GM12878 (cell line): ENCODE measurements around the gene EYS. TPM values are rescaled to one million over a fixed set of nuclear protein-coding genes. Genes with fewer than 3 reads are reported as not detected.

ENCODE experiments used
- ATAC-seq: fragments of 200-7000 bp; cut with Tn5 transposase; 3 replicates; pipeline ENCODE4 v1.9.1; 2020; ENCODE audit warnings: mild to moderate bottlenecking, moderate library complexity
- BruUV-seq: library from RNA; stranded (reverse); fragments of 400-500 nt; replicated peaks from 2 replicates; lab custom pipeline; 2021; lab: Mats Ljungman, UMichigan
- CTCF ChIA-PET: fragments of 300-600 bp; sonication (Branson Sonifier 250); formaldehyde crosslinking; extraction: SDS; loops from one replicate; lab custom pipeline; 2021; ENCODE audit warnings: inconsistent platforms; lab: Yijun Ruan, JAX
- POLR2A ChIA-PET: fragments of 350-600 bp; formaldehyde crosslinking; extraction: SDS; loops from one replicate; lab custom pipeline; 2021; ENCODE audit warnings: inconsistent platforms; lab: Charles Lee
- RAD21 ChIA-PET: fragments of 300-600 bp; sonication (Branson Sonifier 250); formaldehyde crosslinking; loops from one replicate; lab custom pipeline; 2023; ENCODE audit warnings: antibody characterized with exemption; ENCODE audit not compliant: unreplicated experiment; lab: Charles Lee
- SMC1A ChIA-PET: fragments of 300-600 bp; sonication (Branson Sonifier 250); formaldehyde crosslinking; loops from one replicate; lab custom pipeline; 2023; ENCODE audit not compliant: unreplicated experiment, uncharacterized antibody; lab: Charles Lee
- DNase-seq: peaks from one replicate; pipeline ENCODE4 v3.0.0-alpha.2; 2011; ENCODE audit warnings: low read depth, low spot score
- FAIRE-seq: peaks from 3 replicates; lab custom pipeline; 2011; peaks lifted over from hg19 to GRCh38; lab: Jason Lieb, UNC
- H2AFZ ChIP-seq: 2 replicates; pipeline ENCODE4 v1.6.0; 2011; ENCODE audit warnings: low read depth, low read length, control low read depth; ENCODE audit not compliant: control insufficient read depth
- H3K27ac ChIP-seq: 2 replicates; pipeline ENCODE4 v1.5.1; 2011; ENCODE audit warnings: control low read depth; ENCODE audit not compliant: control insufficient read depth, insufficient read depth
- H3K27me3 ChIP-seq, 2 experiments: replicated peaks in 1 of 2; 2 replicates each; pipeline versions ENCODE4 v1.6.0 to v1.6.1; 2011; ENCODE audit warnings: low read length in 1 of 2; ENCODE audit not compliant: control insufficient read depth in 2 of 2, insufficient read depth in 2 of 2
- H3K36me3 ChIP-seq, 2 experiments: 2 replicates each; pipeline ENCODE4 v1.5.1; 2011; ENCODE audit warnings: low read length in 1 of 2; ENCODE audit not compliant: control insufficient read depth in 2 of 2, insufficient read depth in 2 of 2
- H3K4me1 ChIP-seq: 2 replicates; pipeline ENCODE4 v1.6.1; 2011; ENCODE audit warnings: mild to moderate bottlenecking, low read length, moderate library complexity, mixed read lengths; ENCODE audit not compliant: control insufficient read depth, insufficient read depth
- H3K4me2 ChIP-seq: 2 replicates; pipeline ENCODE4 v1.6.0; 2011; ENCODE audit warnings: control low read depth; ENCODE audit not compliant: control insufficient read depth, insufficient read depth
- H3K4me3 ChIP-seq: fragments of 200-600 bp; sonication (generic); 2 replicates; pipeline ENCODE4 v1.5.1; 2016
- H3K79me2 ChIP-seq: 2 replicates; pipeline ENCODE4 v1.6.0; 2011; ENCODE audit warnings: low read length; ENCODE audit not compliant: control insufficient read depth, insufficient read depth
- H3K9ac ChIP-seq: 2 replicates; pipeline ENCODE4 v1.8.0; 2011; ENCODE audit warnings: low read length, control low read depth, mixed read lengths; ENCODE audit not compliant: control insufficient read depth, insufficient read depth
- H3K9me3 ChIP-seq: replicated peaks from 3 replicates; pipeline ENCODE4 v1.5.1; 2011; ENCODE audit warnings: mild to moderate bottlenecking, low read length; ENCODE audit not compliant: control insufficient read depth, insufficient read depth
- H4K20me1 ChIP-seq: 2 replicates; pipeline ENCODE4 v1.6.0; 2011; ENCODE audit not compliant: control insufficient read depth, insufficient read depth
- BHLHE40 ChIP-seq, 2 experiments: fragments of 450-650 bp in 1 of 2; IDR thresholded peaks; 2 replicates each; pipeline ENCODE4 v1.6.1; 2011 to 2017; ENCODE audit warnings: low read depth in 2 of 2, borderline replicate concordance in 1 of 2, improper control_type of control experiment in 1 of 2, low read length in 1 of 2, mild to moderate bottlenecking in 1 of 2
- CREM ChIP-seq: IDR thresholded peaks from 2 replicates; pipeline ENCODE4 v1.6.1; 2014; ENCODE audit warnings: antibody characterized with exemption, low read depth
- ETV6 ChIP-seq, 2 experiments: fragments of 450-650 bp in 1 of 2; IDR thresholded peaks in 1 of 2; conservative IDR thresholded peaks in 1 of 2; 2 replicates each; pipeline ENCODE4 v1.6.1; 2014; ENCODE audit warnings: antibody characterized with exemption in 1 of 2, borderline replicate concordance in 1 of 2, low read depth in 1 of 2, mild to moderate bottlenecking in 1 of 2, moderate library complexity in 1 of 2
- MTA2 ChIP-seq: fragments of 450-650 bp; IDR thresholded peaks from 2 replicates; pipeline ENCODE4 v1.6.1; 2016; ENCODE audit warnings: low read depth, mild to moderate bottlenecking, moderate library complexity
- PML ChIP-seq: IDR thresholded peaks from 2 replicates; pipeline ENCODE4 v1.6.1; 2012; ENCODE audit warnings: low read length, inconsistent platforms
- POLR2AphosphoS5 ChIP-seq: IDR thresholded peaks from 2 replicates; pipeline ENCODE4 v1.6.1; 2011; ENCODE audit warnings: mild to moderate bottlenecking, low read length, inconsistent platforms
- SUZ12 ChIP-seq: fragments of 200-600 bp; sonication (generic); IDR thresholded peaks from one replicate; pipeline ENCODE4 v1.6.1; 2018; ENCODE audit warnings: antibody characterized with exemption, mild to moderate bottlenecking; ENCODE audit not compliant: unreplicated experiment
- WGBS: methylation state at CpG from one replicate; pipeline ENCODE4 v1.1.6; 2016; ENCODE audit warnings: low lambda C conversion rate; ENCODE audit not compliant: insufficient replicate concordance, insufficient coverage; ENCODE audit errors: missing lambda C conversion rate; 5-methylcytosine and 5-hydroxymethylcytosine counted together
- in situ Hi-C: fragments of 300-500 bp; cut with MboI; formaldehyde crosslinking; loops from 9 replicates; pipeline ENCODE4 v1.14.3; 2018; ENCODE audit warnings: mixed read lengths
- intact Hi-C: fragments of 100-400 bp; cut with micrococcal nuclease; formaldehyde crosslinking; loops from one replicate; pipeline ENCODE4 v1.14.2; 2022; ENCODE audit not compliant: unreplicated experiment
- polyA plus RNA-seq, 11 experiments: library from polyadenylated mRNA; depleted of rRNA in 4 of 11; unstranded in 6 of 11; stranded (reverse) in 5 of 11; fragments of >200 nt; fragmentation: Nextera tagmentation in 4 of 11; fragmentation: Illumina TruSeq in 1 of 11; extraction: Ambion mirVana in 4 of 11; extraction: Trizol in 1 of 11; gene quantifications; 1 replicate in 1 of 11; 2 replicates in 10 of 11; pipeline versions ENCODE4 v1.2.1 to v1.2.3, GENCODE V29; 2011 to 2016; ENCODE audit warnings: inconsistent platforms in 2 of 11, missing spikeins in 2 of 11, low read depth in 1 of 11
- total RNA-seq, 4 experiments: library from RNA; depleted of rRNA in 3 of 4; stranded (reverse); fragments of >200 nt in 3 of 4; fragmentation: Illumina TruSeq in 1 of 4; extraction: Trizol in 1 of 4; gene quantifications; 2 replicates each; pipeline versions ENCODE4 v1.2.1 to v1.2.3, GENCODE V29; 2013 to 2021
- TF ChIP-seq, protein P1 (sequence below): fragments of 450-650 bp; IDR thresholded peaks from 2 replicates; pipeline ENCODE4 v1.6.1; 2018; ENCODE audit warnings: borderline replicate concordance, mild to moderate bottlenecking; ENCODE audit not compliant: partially characterized antibody
- TF ChIP-seq, protein P2 (sequence below): fragments of 450-650 bp; IDR thresholded peaks from 2 replicates; pipeline ENCODE4 v1.6.1; 2018; ENCODE audit warnings: mild to moderate bottlenecking, low read depth, moderate library complexity; ENCODE audit not compliant: partially characterized antibody
- TF ChIP-seq, protein P3 (sequence below): fragments of 450-650 bp; IDR thresholded peaks from 2 replicates; pipeline ENCODE4 v1.6.1; 2016; ENCODE audit warnings: mild to moderate bottlenecking
- TF ChIP-seq, protein P4 (sequence below): IDR thresholded peaks from 2 replicates; pipeline ENCODE4 v1.6.1; 2011; ENCODE audit warnings: borderline replicate concordance, low read depth, mild to moderate bottlenecking, moderate library complexity, low read length; ENCODE audit not compliant: insufficient read depth, poor library complexity, severe bottlenecking
- TF ChIP-seq, protein P5 (sequence below): IDR thresholded peaks from 2 replicates; pipeline ENCODE4 v1.6.1; 2012; ENCODE audit warnings: low read depth, low read length, improper control_type of control experiment

The EYS gene
- total and polyA plus RNA-seq, 10 of the 15 experiments (the other 5 are each of a cell fraction or from before 2014, with no cell fraction given): under 0.01 to 0.14 (median 0.02) TPM; not detected in 1

DNA sequence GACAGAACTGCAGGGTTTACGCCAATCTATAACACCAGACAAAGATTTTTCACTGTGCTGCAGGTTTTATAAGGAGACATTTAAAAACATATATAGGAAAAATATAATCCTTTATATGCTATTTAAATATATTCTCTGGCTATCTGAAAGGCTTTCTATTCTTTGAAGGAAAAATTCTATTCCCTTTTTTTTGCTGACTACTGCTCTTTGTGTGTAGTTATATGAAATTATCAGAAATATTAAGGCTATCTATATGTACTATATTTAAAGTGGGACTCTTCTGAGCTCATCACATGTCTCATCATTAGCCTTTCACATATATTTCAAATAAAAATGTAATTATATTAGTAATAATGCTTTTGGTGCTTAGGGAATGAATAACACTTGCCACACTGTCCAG is 930.7 kb downstream of the EYS start:
- no peak for DNase-seq
- in situ Hi-C loops: no loop called here
- no peak for FAIRE-seq
- RAD21 ChIA-PET: no interaction called here
- Histone ChIP-seq H3K79me2 (no peaks in the 10 kb centered on the region), H3K9ac (no peak overlapping the region), H4K20me1 (no peaks in the 10 kb centered on the region), H3K9me3 (no peaks in the 10 kb centered on the region), H2AFZ (no peak overlapping the region), H3K27me3 (no peaks in the 10 kb centered on the region), H3K4me1 (no peaks in the 10 kb centered on the region), H3K4me2 (no peak overlapping the region)
- POLR2A ChIA-PET: no interaction called here
- CTCF ChIA-PET: no interaction called here
- WGBS: 4% methylated on average over 1 of the region's 1 CpG
- SMC1A ChIA-PET: no interaction called here
- intact Hi-C loops: no loop called here
- ATAC-seq: no peak
- BruUV-seq: no TSS peak
- TF ChIP-seq ETV6 (conservative IDR thresholded peaks at IDR 0.05 in 1 of 2, IDR thresholded peaks at IDR 0.05 in 1 of 2; ENCODE audit: borderline replicate concordance in 1 of 2, low read depth in 1 of 2): no peak
- TF ChIP-seq POLR2AphosphoS5: no peak
- TF ChIP-seq, protein P1, sequence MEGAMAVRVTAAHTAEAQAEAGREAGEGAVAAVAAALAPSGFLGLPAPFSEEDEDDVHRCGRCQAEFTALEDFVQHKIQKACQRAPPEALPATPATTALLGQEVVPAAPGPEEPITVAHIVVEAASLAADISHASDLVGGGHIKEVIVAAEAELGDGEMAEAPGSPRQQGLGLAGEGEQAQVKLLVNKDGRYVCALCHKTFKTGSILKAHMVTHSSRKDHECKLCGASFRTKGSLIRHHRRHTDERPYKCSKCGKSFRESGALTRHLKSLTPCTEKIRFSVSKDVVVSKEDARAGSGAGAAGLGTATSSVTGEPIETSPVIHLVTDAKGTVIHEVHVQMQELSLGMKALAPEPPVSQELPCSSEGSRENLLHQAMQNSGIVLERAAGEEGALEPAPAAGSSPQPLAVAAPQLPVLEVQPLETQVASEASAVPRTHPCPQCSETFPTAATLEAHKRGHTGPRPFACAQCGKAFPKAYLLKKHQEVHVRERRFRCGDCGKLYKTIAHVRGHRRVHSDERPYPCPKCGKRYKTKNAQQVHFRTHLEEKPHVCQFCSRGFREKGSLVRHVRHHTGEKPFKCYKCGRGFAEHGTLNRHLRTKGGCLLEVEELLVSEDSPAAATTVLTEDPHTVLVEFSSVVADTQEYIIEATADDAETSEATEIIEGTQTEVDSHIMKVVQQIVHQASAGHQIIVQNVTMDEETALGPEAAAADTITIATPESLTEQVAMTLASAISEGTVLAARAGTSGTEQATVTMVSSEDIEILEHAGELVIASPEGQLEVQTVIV: no peak
- TF ChIP-seq, protein P2, sequence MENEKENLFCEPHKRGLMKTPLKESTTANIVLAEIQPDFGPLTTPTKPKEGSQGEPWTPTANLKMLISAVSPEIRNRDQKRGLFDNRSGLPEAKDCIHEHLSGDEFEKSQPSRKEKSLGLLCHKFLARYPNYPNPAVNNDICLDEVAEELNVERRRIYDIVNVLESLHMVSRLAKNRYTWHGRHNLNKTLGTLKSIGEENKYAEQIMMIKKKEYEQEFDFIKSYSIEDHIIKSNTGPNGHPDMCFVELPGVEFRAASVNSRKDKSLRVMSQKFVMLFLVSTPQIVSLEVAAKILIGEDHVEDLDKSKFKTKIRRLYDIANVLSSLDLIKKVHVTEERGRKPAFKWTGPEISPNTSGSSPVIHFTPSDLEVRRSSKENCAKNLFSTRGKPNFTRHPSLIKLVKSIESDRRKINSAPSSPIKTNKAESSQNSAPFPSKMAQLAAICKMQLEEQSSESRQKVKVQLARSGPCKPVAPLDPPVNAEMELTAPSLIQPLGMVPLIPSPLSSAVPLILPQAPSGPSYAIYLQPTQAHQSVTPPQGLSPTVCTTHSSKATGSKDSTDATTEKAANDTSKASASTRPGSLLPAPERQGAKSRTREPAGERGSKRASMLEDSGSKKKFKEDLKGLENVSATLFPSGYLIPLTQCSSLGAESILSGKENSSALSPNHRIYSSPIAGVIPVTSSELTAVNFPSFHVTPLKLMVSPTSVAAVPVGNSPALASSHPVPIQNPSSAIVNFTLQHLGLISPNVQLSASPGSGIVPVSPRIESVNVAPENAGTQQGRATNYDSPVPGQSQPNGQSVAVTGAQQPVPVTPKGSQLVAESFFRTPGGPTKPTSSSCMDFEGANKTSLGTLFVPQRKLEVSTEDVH: no peak
- no peak for TF ChIP-seq MTA2
- TF ChIP-seq, protein P3, sequence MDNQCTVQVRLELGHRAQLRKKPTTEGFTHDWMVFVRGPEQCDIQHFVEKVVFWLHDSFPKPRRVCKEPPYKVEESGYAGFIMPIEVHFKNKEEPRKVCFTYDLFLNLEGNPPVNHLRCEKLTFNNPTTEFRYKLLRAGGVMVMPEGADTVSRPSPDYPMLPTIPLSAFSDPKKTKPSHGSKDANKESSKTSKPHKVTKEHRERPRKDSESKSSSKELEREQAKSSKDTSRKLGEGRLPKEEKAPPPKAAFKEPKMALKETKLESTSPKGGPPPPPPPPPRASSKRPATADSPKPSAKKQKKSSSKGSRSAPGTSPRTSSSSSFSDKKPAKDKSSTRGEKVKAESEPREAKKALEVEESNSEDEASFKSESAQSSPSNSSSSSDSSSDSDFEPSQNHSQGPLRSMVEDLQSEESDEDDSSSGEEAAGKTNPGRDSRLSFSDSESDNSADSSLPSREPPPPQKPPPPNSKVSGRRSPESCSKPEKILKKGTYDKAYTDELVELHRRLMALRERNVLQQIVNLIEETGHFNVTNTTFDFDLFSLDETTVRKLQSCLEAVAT: no peak
- TF ChIP-seq, protein P4, sequence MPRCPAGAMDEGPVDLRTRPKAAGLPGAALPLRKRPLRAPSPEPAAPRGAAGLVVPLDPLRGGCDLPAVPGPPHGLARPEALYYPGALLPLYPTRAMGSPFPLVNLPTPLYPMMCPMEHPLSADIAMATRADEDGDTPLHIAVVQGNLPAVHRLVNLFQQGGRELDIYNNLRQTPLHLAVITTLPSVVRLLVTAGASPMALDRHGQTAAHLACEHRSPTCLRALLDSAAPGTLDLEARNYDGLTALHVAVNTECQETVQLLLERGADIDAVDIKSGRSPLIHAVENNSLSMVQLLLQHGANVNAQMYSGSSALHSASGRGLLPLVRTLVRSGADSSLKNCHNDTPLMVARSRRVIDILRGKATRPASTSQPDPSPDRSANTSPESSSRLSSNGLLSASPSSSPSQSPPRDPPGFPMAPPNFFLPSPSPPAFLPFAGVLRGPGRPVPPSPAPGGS: no peak
- TF ChIP-seq CREM: no peak
- no peak for TF ChIP-seq BHLHE40 (IDR thresholded peaks at IDR 0.05; ENCODE audit: borderline replicate concordance in 1 of 2, low read depth in 2 of 2, low read length in 1 of 2)
- TF ChIP-seq, protein P5, sequence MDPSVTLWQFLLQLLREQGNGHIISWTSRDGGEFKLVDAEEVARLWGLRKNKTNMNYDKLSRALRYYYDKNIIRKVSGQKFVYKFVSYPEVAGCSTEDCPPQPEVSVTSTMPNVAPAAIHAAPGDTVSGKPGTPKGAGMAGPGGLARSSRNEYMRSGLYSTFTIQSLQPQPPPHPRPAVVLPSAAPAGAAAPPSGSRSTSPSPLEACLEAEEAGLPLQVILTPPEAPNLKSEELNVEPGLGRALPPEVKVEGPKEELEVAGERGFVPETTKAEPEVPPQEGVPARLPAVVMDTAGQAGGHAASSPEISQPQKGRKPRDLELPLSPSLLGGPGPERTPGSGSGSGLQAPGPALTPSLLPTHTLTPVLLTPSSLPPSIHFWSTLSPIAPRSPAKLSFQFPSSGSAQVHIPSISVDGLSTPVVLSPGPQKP: no peak
- TF ChIP-seq SUZ12: no peak
- TF ChIP-seq PML: no peak
- TF ChIP-seq, all 136 proteins: peak for 0
- Histone ChIP-seq H3K4me3 (no peak overlapping the region), H3K36me3 (no peaks in the 10 kb centered on the region), H3K27ac (no peak overlapping the region)
